DMS 273 treated with DMSO at 0.1 percent for 48 hours (cell line): Measurements from ENCODE around the gene ACACA.

ENCODE experiments used
- DNase-seq: peaks from one replicate; lab custom pipeline; 2025; lab: John Stamatoyannopoulos, UW

ACACA gene

DNA sequence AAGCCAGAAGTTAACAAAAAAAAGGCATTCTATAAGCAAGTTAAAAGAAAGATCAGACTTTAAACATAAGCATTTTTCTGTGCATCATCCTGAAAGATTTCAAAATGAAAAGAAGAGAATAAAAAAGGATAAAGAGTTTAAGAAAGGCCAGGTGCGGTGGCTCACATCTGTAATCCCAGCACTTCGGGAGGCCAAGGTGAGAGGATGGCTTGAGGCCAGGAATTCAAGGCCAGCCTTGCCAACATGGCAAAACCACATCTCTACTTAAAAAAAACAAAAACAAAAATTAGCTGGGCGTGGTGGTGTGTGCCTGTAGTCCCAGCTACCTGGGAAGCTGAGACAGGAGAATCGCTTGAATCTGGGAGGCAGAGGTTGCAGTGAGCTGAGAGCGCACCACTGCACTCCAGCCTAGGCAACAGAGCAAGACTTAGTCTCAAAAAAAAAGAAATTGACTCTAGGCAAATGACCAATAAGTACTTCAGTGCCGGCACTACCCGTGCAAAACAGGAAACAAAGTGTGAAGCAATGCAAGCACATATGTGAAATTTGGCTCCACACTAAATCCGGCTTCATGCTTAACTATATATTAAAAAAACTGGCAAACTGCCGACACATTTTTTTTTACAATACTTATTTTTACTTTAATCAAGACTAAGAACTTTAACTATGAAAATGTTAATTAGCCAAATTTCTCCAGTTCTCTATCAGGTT, 114.1 kb downstream of the ACACA start:
- no peak for DNase-seq

DNA sequence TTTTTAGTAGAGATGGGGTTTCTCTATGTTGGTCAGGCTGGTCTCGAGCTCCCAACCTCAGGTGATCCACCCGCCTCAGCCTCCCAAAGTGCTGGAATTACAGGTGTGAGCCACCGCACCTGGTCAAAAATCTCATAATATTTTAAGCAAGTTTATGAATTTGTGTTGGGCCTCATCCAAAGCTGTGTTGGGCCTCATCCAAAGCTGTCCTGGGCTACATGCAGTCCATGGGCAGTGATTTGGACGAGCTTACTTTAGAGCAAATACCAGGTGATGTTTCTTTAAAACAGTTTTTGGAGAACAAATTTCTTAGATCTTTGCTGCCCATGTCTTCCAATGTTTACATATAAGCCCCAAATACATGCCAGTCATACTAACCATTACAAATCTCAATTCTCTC, 115.3 kb downstream of the ACACA start:
- no peak for DNase-seq

DNA sequence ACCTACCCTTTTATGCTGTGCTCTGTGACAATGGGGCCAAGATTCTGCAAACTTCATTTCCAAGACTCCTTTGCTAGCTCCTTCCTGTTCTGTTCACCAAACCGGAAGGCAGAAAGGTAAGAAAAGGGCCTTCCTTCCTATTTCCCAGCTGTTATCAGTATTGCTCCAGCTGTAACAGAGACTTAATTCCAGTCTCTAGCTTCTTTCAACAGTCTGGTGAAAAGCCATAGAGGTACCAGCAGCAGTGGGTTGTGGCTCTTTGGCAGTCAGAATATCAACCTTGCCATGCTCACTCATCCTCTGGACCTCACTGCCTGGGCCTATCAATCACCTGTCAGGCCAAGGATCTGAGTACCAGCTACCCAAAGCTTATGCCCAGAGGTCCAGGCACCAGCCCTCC, 120.2 kb downstream of the ACACA start:
- no peak for DNase-seq

DNA sequence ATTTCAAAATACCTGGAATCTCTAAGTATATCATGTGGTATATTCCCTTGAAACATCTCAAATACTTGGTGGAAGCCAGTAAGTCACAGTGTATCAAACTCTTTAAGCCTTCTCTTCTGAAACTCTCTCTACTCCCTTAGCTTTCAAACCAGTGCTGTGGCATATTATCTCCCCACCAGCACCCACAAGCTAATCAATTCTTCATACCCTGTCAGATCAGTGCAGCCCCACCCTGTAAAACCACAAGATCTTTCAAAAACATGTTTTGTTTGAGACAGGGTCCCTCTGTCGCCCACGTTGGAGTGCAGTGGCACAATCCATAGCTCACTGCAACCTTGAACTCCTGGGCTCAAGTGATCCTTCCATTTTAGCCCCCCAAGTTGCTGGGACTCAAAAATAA, 122.4 kb downstream of the ACACA start:
- DNase-seq = no peak

DNA sequence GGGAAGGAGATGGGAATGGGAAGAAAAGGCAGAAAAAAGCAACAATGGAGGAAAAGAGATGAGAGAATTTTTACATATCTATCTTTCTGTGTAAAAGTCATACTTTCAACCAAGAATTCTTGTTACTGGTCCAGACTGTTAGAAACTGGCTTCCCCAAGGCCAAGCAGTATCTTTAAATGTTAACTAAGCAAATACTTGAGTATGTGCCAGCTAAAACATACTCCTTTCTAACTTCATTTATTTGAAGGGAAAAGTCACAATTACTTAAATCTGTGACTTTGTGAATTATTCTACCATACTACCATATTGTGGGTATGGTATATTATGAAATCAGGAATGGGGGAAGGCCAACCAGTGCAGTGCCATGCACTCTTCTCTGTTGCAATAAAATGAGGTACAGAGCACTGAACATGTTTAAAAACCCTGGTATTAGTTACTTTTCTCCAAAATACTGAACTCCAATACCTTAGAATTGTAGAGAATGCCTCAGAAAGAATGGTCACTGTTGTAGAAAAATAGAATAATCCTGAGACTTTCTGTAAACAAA, 123.1 kb downstream of the ACACA start:
- no peak for DNase-seq

DNA sequence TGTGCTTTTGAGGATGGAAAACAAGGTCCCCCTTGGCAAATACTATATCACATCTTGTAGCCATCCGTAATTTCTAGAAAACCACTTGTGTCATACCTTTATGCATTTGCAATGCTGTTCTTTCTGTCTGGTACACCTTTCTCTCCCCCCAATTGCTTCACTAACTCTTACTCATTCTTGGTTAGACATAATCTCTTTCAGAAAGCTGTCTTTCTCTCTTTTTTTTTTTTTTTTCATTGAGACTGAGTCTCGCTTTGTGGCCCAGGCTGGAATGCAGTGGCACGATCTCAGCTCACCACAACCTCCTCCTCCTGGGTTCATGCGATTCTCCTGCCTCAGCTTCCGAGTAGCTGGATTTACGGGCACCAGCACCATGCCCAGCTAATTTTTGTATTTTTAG, 125.8 kb downstream of the ACACA start:
- no peak for DNase-seq

DNA sequence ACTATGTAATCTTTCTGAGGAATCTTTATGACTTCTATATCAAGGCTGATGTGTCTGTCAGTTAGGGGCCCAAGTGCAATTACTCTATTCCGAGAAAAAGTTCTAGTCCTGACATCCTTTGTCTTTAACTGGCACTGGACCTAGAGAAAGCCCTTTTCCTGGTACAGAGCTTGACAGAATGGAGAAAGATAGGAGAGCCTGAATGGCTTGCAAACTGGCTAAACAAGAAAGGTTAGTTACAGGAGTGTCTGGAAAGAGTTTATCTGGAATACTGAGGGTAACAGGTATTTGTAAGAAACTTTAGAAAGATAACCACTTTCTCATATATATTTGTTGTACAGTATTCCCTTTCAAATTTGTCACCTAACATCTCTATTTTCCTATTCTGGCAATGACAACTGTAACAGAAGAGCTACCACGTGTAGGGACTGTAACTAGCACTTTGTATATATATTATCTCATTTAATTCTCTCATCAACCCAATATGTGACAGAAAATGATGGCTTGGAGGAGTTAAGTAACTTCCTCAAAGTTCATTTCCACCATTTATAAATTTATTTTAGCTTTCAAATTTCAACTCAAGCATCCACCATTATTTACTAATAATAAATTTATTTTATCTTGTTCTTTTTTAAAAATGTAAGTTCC, 128.3 kb downstream of the ACACA start:
- DNase-seq = no peak

DNA sequence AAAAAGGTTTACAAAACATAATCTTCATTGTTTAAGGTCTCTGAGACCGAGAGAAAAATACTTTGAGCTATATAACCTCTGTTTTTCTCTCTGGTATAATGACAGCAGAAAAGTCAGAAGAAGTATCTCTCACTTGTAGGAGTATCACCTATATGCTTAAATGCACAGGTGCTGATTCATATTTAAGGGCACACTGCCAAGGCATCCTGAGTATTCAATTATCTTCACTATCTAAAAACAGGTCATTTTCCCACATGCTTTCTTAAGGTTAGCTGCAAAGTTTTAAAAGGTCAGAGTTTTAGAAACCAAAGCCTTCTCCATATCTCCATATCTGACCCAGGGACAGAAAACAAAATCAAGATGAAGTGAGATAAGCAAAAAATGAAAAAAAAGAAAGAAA, 130.2 kb downstream of the ACACA start:
- no peak for DNase-seq

DNA sequence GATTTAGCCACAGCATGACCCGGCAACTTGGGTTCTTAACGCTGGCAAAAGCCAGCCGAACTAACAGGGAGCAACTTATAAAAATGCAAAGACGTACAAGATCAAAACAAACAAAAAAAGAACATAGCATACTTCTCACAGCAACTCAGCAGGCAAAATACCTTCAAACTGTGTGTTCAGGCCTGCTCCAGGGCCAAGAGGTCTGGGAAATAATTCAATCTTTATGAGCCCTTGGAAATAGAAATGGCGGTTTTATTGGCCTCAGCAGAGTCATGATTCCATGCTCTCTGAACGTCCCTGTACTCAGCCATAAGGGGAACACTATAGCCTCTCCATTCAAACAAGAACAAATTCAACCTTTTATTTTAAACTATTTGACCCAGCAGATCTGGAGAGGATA, 132.2 kb downstream of the ACACA start:
- DNase-seq = no peak

DNA sequence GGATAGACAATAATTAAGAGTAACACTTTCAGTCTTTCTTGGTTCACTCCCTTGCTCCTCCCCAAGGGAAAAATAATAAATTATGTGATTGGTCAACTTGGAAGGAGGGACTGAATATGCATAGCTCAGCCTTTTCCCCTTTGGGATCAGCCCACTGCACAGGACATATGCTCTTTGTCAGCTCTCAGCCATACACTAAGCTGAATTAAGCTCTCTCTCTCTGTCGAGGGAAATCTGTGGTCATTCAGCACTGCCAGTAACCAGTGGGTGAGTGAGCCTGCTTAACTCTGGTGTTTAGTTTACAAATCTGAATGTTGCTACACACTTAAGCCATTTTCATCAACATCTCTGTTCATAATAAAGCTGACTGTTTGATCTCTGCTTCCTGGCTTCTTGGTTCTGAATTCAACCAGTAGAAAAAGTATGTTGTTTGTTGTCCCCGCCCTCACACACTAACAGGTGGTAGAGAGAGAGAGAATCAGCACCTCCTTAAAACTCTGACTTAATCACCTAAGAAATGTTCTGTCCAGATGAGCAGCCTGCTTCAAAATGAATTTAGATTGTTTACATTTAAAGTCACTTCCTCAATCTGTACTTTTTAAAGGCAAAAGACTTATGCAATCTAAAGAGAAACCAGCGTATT, 133.1 kb downstream of the ACACA start:
- DNase-seq = no peak

DNA sequence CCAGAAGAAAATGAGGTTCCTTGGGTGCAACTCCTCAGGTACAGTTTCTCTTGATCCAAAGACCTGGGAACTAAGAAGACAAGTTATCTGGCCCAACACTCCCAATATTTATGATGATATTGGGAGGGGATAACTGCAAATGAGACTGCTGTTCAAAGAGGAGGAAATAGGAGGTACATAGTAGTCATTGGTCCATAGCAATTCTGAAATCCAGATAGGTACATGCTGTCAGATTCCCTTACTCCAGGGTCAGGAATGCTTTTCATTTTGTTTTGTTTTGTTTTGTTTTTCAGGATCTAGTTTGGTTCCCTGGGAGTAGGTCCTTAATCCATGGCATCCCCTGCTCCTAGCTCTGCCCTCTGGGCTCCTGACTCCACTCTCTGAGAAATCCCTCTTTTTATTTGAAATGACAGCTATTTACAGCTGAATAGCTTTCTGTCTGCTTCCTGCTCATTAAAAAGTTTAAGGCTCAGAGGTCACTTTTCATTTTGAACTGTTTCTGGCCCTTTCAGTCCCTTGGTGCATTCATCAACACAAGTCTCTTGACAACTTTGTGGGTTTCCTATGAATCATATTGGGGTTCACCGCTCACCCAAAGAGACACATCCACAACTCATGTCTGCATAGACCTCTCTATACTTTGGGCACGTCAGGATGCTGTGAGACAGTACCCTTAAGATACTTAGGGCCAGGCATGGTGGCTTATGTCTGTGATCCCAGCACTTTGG, 141.0 kb downstream of the ACACA start:
- DNase-seq = no peak

DNA sequence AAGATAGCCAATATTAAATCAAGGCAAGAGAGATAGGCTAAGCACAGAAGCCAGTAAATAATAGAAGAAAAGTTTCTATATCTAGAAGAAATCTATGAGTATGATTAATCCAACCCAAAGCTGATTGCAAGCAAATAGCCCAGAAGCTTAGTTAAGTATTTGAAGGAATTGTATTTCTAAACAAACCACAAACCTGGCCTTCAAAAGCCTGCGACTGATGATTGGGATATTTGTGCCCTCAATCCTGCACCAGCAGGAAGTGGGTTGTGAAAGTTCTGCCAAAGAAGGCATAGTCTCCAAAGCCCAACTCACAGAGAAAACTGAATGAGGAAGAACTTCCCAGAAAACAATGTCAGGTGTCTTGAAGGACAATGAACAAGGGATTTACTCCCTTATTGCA, 145.3 kb downstream of the ACACA start:
- no peak for DNase-seq

DNA sequence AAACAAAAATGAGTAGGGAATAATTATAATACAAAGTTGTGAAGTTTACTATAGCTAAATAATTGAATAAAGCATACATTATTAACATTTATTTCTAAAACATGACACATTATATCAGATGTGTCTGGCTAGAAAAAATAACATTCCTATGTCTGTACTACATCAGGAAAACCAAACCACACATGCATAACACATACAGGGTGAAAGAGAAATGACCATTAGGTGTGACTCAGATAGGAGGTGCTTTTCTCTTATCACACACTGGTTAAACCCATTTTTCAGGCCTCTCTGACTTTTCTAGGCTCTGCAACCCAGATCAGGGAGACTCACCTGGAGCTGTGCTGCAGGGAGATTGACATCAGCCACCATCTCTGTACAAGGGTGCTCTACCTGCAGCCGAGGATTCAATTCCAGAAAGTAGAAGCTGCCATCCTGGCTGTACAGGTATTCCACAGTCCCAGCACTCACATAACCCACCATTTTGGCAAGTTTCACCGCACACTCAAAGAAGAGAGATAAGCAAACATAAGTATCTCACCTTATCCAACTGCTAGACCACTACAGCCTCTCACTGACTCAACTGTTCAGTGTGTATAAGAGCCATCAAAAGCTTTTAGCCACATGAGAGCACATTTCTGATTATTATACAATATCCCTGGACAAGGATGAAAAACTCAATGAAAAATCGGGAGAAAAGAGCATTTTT, 147.5 kb downstream of the ACACA start:
- no peak for DNase-seq

DNA sequence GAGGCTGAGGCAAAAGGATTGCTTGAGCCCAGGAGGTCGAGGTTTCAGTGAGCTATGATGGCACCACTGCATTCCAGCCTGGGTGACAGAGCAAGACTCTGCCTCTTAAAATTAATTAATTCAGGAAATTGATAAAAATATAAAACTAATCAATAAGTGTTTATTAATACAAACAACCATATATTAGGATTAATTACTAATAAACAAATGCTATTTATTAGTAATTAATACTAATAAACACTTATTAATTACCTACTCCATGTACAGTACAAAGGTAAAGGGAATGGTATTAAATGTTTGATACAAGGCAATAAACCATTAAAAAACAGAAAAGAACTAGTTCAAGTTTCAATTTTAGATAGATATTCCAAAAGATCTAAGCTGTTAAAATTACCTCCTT, 150.0 kb downstream of the ACACA start:
- no peak for DNase-seq

DNA sequence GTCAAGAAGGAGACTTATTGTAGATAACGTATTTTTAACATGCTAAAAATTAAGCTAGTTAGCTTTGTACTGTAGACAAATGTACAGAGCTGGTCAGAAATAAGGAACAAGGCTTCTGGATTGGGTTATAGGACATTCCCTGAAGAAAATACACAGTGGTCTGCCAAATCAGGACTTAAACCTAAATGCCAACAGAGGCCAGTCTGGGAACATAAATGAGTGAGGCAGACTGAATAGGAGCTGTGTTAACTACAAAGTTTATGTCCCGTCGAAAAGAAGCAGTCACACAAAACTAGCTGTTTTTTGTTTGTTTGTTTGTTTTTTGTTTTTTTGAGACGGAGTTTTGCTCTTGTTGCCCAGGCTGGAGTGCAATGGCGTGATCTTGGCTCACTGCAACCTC, 151.2 kb downstream of the ACACA start:
- no peak for DNase-seq

DNA sequence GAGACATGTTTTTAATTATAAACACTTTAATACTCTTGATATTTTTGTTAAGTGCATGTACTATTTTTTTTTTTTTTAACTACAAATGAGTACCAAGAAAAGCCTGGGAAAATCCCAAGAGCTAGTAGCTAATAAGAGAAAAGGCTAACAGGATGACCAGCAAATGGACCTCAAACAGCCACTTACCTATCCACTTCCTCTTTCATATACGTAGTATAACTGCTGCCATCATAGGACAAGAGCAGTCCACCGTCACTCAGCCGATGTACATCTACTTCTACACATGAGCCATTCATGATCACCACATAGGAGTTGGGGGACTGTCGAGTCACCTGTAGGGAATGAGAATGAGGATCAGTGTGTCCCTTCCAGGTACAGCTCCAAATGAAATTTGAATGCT, 158.8 kb downstream of the ACACA start:
- DNase-seq = no peak

DNA sequence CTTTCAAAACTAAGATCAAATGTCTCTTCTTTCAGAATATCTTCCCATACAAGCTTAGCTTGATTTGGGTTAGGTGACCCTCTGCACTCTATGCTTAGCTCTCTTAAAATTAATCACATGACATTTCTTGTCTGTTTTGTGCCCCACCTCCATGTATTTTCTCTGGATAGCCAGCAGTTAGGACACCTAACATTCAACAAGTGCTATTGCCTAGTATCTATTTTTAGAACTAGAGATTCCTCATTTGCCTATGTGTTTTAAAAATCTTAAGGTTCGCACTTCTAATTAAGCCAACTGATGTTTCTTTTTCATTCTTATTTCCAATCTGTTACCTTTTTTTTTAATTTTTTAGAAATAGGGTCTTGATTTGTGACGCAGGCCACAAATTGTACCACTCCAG, 160.6 kb downstream of the ACACA start:
- DNase-seq = no peak

DNA sequence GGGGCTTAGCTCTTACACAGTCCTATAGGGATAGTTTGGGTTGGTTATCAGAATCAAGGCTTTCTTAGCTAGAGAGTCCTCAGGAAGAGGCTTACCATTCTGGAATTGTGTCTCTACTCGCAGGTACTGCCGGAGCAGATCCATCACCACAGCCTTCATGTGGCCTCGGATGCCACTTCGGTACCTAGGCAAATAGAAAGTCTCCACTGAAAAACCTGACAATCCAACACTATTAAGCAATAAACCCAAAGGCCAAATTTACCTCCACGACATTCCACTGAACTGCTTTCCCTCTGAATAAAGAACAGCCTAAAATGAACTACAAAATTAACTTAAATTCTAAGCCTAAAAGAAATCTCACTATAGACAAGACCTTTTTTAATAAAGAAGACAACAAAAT, 166.3 kb downstream of the ACACA start:
- DNase-seq = no peak

DNA sequence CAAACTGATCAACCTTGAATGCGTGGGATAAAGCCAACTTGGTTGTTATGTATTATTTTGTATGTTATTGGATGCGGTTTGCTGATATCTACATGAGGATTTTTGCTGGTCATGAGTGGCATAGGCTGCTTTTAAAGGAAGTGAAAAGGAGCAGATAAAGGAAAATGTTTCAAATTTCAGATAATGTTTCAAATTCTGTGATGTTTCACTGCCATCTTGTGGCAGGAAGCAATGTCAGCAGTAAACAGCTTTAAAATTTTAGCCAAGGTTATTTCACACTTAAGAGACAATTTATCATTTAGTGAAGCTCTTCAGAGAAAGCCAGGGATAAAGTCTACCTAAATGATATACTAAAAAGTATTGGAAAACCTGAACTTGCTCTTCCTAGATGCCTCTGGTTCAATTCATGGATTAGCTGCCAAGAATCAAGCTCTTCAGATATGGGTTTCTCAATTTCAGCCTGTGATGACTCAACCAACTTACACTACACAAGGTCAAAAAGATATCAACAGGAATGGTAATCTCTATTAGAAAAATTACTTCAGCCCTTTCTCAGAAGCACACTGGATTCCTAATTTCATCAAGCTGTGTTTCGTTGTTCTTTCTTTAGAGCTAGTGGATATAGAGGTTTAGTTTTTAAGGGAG, 166.8 kb downstream of the ACACA start:
- DNase-seq = no peak

DNA sequence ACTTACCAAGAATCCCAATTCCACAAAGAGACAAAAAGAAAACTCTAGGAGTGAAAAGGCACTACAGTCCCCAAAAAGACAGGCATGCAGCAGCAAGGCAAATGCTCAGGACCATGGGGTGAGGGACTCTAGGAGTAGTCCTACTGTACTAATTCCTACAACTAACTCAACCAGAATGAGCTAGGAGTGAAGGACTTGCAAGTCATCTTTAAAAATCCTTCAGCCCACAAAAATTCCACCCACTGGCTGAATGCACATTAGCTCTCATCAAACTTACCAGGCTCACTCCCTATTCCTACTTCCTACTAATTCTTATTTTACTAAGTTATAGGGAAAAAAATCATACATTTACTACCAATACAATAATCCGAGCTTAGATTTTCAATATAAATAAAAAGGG, 172.5 kb downstream of the ACACA start:
- no peak for DNase-seq

DNA sequence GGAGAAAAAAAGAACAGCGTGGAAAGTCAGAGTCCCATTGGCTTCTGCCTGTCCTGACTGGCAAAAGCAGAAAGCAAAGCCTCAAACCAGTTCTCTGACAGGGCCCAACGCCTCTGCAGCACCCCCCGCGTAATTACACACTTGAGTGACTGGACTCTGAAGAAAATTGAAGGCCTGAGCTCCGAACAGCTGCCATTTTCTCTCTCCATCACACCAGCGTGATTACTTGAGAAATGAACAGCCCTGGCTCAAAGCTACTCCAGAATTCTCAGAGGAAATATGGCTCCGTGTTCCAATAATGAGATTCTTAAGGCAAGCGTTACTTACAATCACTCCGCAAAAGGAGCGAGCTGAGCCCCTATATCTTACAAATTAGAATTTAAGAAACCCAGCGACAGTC, 173.6 kb downstream of the ACACA start:
- DNase-seq = no peak

DNA sequence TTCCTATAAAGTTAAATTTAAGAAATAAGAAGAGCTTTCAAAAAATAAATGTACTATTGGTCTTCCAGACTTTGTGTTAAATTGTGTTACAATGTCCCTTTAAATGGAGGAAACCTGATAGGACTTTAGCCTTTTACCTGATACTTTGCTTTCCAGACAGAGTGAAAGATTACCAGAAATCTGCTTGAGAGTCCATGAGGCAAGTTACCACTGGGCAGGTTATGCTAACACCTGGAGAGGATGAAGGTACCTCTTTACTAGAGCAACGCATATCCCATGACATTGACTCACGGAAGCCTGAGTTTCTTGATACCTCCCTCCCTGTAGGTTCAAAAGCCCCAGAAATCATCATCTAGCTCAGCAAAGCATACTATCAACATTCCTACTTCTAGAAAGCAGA, 174.7 kb downstream of the ACACA start:
- DNase-seq = no peak
